Stimulated activated CD4-positive, alpha-beta T cell treated with anti-CD3 and anti-CD28 coated beads, Interleukin-15, amount 100 ng/mL, for 24 hours (primary cell): Measurements from ENCODE around the gene CDK2AP2.
"Not testable (repeated sequence)": the region's sequence is repeated elsewhere in the genome, so short reads cannot be mapped to it uniquely, and the experiment has no call there.

Source experiments
- DNase-seq: peaks from one replicate; pipeline ENCODE4 v3.0.0-alpha.2; 2020

The CDK2AP2 gene

DNA sequence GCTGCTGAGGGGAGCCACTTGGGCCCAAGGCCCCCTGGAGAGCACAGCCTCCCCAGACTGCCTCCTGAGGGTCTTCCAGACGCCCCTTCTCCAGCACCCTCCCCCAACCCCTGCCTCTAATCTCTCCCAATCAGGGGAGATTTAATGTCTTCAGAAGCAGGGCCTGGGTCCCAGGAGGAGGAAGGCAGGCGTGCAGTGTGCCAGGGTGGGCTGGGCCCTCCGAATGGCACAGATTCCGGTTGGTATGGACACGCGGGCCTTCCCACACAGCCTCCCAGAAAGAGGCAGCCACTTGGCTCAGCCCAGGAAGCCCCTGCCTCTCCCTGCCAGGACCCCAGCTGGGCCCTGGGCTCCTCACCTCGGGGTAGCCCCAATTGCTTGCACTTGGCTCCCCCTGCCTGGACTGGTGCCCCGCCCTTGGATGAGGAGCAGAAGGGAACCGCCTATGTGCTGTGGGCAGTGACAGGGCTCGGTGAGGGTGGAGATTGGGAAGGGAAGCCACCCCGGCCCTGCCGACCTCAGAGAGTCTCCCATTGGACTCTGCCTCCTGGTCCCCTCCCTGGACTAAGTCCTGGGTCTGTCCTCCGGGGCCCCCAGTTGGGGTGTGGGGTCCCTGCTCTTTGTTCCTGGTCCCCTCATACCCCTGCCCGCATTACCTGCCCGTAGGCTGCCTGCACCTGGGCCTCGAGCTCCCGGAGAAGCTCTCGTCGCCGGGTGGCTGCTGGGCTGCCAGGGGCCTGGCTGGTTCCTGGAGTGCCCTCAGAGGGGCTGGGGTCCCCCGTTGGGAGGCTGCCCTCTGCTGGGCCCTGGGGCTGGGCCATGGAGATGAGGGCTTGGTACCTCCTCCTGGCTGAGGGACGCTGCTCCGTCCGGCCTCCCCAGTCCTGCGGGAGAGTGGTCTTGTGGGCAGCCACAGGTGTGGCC lies 15.9 kb upstream of the CDK2AP2 start:
- DNase-seq = no peak

DNA sequence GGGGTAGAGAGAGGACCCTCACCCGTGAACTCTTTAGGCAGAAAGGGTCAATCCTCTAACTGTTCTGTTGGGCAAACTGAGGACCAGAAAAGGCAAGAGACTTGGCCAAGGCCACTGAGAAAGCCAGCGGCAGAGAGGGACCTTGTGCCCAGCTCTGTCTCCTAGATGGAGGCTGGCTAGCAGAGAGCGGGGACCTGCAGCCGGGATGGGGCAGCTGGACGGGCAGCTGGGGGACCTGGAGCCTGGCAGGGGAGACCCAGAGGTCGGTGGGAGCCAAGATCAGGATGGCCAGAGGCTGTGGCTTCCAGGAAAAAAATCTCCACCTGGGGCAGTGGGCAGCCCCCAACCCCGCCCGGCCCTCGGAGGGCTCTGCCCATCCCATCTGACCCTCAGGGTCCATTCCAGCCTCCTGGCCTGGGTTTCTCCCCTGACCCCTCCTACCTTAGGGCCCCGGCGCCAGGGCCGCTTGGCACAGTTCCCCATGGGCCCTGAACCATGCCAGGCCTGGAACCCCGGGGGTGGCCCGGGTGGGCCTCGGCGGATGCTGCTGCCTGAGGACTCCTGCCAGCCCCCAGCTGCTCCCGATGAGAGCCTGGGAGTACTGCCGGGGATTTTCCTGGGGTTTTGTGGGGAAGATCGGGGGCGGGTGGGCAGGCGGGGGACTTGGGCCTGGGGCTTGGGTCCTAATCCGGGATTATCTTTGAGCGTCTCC lies 15.0 kb upstream of the CDK2AP2 start, which contains the start of gene CABP2:
CABP2 (minus strand) TSS at position 603 of the 712 bp plus-strand sequence; CDS start at position 483, 120 bp downstream.
- DNase-seq = no peak

DNA sequence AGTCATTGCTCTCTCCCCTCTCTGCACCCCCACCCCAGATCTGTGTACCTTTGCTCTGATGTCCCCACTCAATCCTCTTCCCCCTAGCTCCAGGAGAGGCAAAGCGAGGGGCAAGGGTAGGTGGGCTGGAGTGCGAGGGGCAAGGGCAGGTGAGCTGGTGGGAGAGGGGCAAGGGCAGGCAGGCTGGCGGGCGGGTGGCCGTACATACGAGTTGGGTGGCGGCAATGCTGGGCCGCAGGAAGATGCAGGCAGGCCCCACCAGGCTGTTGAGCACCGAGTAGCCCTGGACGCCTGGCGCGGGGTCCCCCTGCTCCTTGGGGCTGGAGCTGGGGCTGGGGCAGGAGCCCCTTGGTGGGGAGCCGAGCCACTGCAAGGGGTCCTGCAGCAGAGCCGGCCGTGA lies 14.4 kb upstream of the CDK2AP2 start:
- no peak for DNase-seq

DNA sequence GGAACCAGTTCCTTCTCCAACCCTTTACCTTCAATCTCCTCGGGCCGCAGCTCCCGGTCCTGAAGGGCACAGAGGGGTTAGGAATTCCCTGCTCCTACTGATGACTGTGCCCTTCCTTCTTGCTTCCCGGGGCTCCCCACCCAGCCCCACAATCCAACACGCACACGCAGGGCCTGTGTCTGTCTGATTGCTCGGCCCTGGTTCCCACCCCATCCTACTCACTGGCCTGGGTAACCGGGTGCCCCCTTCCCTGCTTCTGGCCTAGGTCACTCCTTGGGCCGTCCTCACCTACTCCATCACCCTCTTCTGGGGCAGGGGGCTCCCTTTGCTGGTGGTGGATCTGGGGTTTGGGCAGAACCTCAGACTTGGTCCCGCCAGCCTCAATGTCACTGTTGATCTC lies 14.0 kb upstream of the CDK2AP2 start:
- no peak for DNase-seq

GRCh38 chr11:67520856-67521824 lies 13.2 kb upstream of the CDK2AP2 start:
- no peak for DNase-seq

- no peak for DNase-seq
Measured at GRCh38 chr11:67519726-67520125, 11.8 kb upstream of the CDK2AP2 start.

DNA sequence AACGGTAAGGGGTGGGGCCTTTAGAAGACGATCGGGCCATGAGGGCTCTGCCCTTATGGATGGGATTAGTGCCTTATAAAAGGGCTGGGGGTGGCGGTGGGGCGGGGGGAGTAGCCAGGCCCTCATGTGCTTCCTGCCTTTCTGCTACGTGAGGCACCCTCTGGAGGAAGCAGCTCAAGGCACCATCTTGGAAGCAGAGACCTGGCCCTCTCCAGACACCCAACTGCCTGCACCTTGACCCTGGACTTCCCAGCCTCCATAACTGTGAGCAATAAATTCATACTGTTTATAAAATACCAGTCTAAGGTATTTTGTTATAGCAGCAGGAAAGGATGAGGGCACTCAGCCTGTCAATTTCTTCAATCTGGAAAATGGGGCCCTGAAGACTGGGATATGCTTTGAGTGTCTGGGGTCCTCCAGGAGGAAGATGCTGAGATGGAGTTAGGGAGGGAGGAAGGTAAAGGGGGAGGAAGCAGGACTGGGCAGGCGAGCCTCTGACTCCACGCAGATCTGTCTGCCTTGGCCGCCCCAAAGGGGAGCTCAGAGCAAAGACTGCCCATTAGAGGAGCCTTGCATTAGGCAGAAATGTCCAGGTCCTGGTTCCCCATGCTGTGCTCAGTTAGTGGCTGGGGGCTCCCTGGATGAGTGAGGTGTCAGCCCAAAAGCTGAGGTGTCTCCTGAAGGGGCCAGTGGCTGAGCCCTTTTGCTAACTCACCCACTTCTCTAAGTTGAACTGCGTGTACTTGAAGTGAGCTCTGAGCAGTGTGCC lies 10.0 kb upstream of the CDK2AP2 start:
- no peak for DNase-seq

DNA sequence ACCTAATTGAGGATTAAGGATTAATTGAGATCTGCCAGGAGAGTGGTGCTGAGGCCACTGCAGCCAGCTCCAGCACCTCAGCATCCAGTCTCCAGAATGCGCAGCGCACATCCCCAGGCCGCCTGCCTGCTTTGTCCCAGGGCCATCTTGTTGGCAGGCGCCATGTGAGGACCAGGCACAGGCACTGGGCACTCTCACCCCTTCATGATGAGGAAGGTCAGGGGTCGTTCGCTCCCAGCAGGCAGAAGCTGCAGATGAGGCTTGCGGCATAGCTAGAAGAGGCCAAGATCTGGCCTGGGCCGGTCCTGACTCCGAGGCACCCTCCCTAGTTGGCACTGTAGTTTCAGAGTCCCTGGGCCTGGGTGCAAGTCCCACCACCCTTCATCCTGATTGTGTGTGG lies 8.8 kb upstream of the CDK2AP2 start:
- no peak for DNase-seq

GRCh38 chr11:67514116-67514515 lies 6.2 kb upstream of the CDK2AP2 start:
- DNase-seq = no peak

- DNase-seq = not testable (repeated sequence)
Measured at GRCh38 chr11:67511558-67511957, 3.6 kb upstream of the CDK2AP2 start.

DNA sequence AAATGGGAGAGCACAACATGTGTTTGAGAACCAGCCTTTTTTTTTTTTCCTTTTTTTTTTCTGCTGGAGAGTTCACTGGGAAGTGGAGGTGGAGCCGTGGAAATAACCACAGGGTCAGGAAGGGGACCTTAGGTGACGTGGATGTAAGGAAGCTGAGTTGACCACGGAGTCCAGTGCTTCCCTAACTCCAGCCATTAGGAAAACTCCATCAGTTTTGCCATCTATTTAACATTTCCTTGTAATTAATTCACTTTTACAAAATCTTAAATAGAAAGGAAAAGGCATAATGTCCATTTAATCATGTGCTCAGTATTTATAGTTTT lies 2.0 kb upstream of the CDK2AP2 start:
- DNase-seq = no peak

DNA sequence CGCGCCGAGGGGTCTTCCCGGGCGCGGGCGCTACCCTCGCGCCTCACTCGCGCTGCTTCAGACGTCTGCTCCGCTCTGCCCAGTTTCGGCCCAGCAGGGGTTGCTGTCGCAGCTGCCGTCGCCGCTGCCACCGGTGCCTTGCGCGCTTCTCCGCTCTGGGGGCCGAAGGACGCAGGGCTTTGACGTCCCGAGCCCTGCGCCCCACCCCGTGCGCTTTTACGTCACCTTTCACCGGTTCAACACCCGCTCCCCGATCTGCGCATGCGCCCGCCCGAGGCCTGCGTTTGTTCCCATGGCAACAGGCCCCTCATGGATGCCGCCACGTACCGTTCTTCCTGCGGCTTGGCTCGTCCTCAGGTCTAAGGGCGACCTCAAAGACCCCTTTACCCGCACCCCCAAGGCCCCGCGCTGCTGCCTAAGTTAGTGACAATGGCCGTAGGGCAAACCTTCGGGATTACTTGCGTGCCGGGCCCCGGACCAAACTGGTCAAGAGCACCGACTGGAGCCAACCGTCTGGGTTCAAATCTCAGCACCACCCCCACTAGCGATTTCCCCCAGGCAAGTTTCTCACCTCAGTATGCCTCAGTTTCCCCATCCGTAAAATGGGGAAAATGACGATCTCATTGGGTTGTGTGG lies 642 bp upstream of the CDK2AP2 start:
- DNase-seq = peak; percentile 100

GRCh38 chr11:67507242-67507863 lies 609 bp downstream of the CDK2AP2 start:
- no peak for DNase-seq

DNA sequence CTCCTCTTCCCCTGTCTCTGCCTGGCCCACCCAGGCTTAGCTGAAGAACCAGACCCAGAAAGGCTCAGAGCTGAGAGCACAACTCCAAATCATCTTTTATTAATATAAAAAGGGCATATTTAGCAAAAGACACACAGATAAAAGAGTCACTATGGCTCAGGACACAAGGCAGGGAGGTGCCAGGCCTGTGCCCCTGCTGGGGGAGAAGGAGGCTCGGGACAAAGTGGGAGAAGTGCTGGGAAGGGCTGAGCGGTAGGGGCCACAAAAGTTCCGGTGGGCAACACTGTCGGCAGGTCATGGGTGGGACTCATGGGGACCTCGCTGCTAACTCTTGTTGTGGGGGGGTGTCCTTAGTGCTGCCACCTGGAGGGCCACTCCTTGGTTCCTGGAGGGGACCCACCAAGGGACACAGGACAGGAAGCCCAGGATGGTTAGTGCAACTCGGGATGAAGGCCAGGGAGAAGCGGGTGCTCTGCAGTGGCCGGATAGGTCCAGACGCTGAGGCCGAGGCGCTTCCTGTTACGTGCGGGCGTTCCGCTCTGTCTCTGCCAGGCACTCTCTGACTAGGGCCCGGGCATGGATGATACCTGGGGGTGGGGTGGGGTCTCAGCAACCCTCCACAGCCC lies 1.4 kb downstream of the CDK2AP2 start:
- no peak for DNase-seq

- DNase-seq = peak; percentile 96
Measured at GRCh38 chr11:67505605-67506396, 2.2 kb downstream of the CDK2AP2 start.

- peak; percentile 87 for DNase-seq
Measured at GRCh38 chr11:67504950-67505581, 2.9 kb downstream of the CDK2AP2 start, which contains the start of gene PITPNM1. Gene PITPNM1 (minus strand): TSS chr11:67505363. CDS start chr11:67504180, 1,183 bp downstream.

DNA sequence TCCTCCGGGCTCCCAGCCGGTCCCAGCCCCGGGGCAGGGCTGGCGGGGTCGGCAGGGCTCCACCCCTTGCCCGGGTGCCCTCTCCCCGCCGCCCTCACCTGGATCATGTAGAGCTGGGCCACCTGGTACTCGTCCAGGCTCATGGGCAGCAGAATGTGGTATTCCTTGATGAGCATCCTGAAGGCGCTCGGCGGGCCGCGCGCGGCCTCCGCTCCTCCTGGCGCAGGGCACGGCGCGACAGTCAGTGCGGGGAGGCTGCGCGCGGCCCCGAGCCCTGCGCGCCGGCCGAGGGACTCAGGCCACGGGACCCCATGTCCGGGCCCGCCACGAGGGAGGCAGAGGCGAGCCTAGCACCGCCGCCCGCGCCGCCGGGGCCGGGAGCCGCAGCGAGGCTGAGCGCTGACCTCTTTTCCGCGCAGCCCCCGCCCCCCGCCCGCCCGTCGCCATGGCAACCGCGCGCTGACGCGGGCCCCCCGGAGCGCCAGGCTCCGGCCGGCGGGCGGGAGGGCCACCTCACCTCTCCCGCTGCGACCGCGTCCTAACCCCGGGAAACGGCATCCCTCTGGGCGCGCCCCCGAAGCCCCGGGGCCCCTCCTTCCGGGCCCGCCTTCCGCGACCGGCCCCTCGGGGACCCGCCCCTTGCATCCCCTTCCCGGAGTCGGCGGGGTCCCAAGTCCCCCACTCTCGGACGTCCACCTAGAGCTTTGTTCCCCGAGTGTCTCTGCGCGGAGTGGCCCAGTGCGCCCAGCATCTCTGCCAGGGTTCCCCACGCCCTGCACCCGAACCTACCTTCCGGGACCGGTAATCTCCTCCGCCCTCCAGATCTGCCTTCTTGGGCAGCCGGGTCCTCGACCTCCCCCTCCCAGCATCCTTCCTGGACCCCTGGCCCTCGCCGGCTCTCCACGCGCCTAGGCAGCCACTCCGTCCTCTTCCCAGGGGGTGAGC lies 3.7 kb downstream of the CDK2AP2 start:
- peak; percentile 53 for DNase-seq
